Measurements from ENCODE around the gene RTN4RL1. TPM values are rescaled to one million over a fixed set of nuclear protein-coding genes. Genes with fewer than 3 reads are reported as not detected.

RTN4RL1 gene
- total RNA-seq, 1 donor from 2014 or later, result 3.7 TPM

DNA sequence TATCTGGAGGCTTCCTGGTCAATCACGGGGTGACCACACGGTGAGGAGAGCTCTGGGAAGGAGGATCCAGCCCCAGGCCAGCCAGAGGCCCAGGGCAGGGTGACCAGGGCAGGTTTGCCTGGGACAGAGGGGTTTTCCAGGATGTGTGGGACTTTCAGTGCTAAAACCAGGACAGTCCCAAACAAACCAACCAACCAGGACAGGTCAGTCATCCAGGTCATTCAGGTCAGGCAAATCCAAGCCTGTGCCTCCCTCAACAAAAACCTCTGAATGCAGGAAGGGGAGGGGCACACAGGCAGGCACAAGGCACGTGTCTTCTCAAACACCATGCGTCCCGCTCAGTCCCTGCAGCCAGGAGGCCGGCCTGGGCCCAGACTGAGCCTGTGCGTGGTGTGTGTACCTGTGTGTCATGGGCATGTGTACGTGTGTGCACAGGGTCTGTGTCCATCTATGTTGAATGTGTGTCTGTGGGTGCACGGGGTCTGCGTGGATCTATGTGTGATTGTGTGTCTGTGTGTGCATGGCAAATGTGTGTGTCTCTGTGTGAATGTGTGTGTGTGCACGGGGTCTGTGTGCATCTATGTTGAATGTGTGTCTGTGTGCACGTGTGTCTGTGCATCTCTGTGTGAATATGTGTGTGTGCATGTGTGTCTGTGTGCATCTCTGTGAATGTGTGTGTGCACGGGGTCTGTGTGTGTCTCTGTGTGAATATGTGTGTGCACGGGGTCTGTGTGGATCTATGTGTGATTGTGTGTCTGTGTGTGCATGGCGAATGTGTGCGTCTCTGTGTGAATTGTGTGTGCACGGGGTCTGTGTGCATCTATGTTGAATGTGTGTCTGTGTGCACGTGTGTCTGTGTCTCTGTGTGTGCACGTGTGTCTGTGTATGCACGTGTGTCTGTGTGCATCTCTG lies 78.9 kb downstream of the RTN4RL1 start:
- no peaks in the 10 kb centered on the region for H3K9me3 ChIP-seq

DNA sequence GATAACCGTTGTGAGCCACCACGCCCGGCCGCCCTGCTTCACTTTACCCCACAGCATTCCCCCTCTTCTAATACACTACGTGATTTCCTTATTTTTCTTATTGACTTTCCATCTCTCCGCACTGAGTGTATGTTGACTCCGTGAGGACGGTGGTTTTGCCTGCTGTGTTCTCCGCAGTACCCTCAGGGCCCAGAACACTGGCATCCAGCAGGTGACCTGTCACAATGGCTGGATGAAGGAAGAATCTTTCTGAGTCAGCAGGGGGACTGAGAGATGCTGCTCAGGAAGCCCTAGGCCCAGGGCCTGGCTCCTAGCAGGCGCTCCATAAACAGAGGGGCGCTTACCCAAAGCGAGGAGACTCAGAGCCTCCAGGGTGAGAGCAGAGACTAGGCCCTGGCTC lies 79.5 kb downstream of the RTN4RL1 start:
- intact Hi-C loops (cut with DNase I), result no loop called here
- no peak overlapping the region for H3K27ac ChIP-seq

More for the DNA sequence above, 78.9 kb downstream of the RTN4RL1 start:
- TF ChIP-seq POLR2A (IDR thresholded peaks at IDR 0.05) (no peak), POLR2AphosphoS5 (IDR thresholded peaks at IDR 0.05; ENCODE audit: insufficient read depth in 1 of 2, low read depth in 1 of 2) (no peak)
- TF ChIP-seq, protein P1, sequence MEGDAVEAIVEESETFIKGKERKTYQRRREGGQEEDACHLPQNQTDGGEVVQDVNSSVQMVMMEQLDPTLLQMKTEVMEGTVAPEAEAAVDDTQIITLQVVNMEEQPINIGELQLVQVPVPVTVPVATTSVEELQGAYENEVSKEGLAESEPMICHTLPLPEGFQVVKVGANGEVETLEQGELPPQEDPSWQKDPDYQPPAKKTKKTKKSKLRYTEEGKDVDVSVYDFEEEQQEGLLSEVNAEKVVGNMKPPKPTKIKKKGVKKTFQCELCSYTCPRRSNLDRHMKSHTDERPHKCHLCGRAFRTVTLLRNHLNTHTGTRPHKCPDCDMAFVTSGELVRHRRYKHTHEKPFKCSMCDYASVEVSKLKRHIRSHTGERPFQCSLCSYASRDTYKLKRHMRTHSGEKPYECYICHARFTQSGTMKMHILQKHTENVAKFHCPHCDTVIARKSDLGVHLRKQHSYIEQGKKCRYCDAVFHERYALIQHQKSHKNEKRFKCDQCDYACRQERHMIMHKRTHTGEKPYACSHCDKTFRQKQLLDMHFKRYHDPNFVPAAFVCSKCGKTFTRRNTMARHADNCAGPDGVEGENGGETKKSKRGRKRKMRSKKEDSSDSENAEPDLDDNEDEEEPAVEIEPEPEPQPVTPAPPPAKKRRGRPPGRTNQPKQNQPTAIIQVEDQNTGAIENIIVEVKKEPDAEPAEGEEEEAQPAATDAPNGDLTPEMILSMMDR (IDR thresholded peaks at IDR 0.05), result no peak
- no peak overlapping the region for H3K4me3 ChIP-seq
- intact Hi-C loops (cut with DNase I), result no loop called here
- no peak for DNase-seq (ENCODE audit: extremely low spot score in 2 of 2)
- H3K27ac ChIP-seq, result no peak overlapping the region
- H3K4me1 ChIP-seq, result no peaks in the 10 kb centered on the region
- no peaks in the 10 kb centered on the region for H3K27me3 ChIP-seq
- no peaks in the 10 kb centered on the region for H3K36me3 ChIP-seq

DNA sequence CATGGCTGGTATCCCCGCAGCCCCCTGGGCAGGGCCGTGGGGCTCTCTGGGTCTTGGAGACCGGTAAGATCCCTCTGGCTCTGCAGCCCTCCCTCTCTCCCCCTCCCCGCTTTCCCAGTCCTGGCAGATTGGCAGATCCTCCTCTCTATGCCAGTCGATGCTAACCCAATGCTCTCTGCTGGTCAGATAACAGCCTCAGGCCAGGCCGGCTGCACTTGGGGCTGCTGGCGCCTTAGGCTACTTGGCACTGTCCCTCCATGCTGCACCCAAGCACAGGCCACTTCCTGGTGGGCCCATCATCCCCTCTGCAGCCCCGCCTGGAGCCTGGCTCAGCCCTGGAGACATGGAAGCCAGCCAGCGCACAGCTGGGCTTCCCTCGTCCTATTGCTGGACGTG lies 81.7 kb downstream of the RTN4RL1 start:
- TF ChIP-seq, protein P1 (IDR thresholded peaks at IDR 0.05), result no peak
- TF ChIP-seq POLR2A (IDR thresholded peaks at IDR 0.05) (no peak), POLR2AphosphoS5 (IDR thresholded peaks at IDR 0.05; ENCODE audit: insufficient read depth in 1 of 2, low read depth in 1 of 2) (no peak)
- peaks cover 14% of the 10 kb centered on the region for H3K4me1 ChIP-seq
- no peak for DNase-seq (ENCODE audit: extremely low spot score in 2 of 2)
- no peak overlapping the region for H3K27ac ChIP-seq
- intact Hi-C loops (cut with DNase I), result no loop called here
- no peaks in the 10 kb centered on the region for H3K36me3 ChIP-seq
- no peaks in the 10 kb centered on the region for H3K9me3 ChIP-seq
- H3K27me3 ChIP-seq, result no peaks in the 10 kb centered on the region
- H3K4me3 ChIP-seq, result no peak overlapping the region

More for the DNA sequence above, 79.5 kb downstream of the RTN4RL1 start:
- Histone ChIP-seq H3K27me3 (no peaks in the 10 kb centered on the region), H3K4me1 (peaks cover 2% of the 10 kb centered on the region), H3K9me3 (no peaks in the 10 kb centered on the region), H3K4me3 (no peak overlapping the region), H3K36me3 (no peaks in the 10 kb centered on the region)
- no peak for TF ChIP-seq POLR2A (IDR thresholded peaks at IDR 0.05)
- TF ChIP-seq, protein P1 (IDR thresholded peaks at IDR 0.05), result no peak
- no peak for TF ChIP-seq POLR2AphosphoS5 (IDR thresholded peaks at IDR 0.05; ENCODE audit: insufficient read depth in 1 of 2, low read depth in 1 of 2)
- no peak for DNase-seq (ENCODE audit: extremely low spot score in 2 of 2)

DNA sequence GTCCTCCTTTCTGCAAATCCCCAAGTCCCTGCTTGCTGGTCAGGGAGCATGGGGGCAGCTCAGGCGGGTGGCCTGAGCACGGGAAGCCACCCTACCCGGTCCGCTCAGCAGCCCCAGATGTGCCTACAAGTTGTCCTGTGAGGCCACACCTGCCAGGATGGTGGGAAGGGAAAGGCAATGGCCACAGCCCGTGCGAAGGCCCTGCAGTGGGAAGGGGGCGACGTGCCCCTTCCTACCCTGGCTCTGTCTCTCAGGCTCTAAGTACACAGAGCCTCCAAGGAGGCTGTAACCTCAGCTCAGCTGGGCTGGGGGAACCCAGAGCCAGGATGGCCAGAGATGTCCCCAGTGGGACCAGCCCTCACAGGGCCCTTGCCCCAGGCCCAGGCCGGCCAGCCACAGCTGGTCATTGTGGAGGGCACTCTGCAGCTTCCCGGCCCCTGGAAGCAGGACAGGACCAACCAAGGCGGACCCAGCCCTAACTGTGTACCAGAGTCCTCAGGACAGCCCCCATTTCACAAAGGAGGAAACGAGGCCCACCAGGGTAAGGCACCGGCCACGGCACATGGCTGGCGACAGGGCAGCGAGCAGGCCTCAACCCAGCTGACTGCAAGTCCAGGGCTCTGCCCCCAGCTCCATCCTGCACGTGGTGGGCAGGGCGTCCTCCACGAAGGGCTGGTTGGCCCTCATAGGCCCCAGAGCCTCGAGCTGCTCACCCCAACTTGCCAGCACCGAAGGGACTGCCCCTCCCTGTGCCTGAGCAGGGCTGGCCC lies 82.3 kb downstream of the RTN4RL1 start:
- no peaks in the 10 kb centered on the region for H3K36me3 ChIP-seq
- peaks cover 14% of the 10 kb centered on the region for H3K4me1 ChIP-seq
- no peaks in the 10 kb centered on the region for H3K27me3 ChIP-seq
- intact Hi-C loops (cut with DNase I), result no loop called here
- H3K9me3 ChIP-seq, result no peaks in the 10 kb centered on the region
- TF ChIP-seq POLR2A (IDR thresholded peaks at IDR 0.05) (no peak), POLR2AphosphoS5 (IDR thresholded peaks at IDR 0.05; ENCODE audit: insufficient read depth in 1 of 2, low read depth in 1 of 2) (no peak)
- TF ChIP-seq, protein P1 (IDR thresholded peaks at IDR 0.05), result no peak
- H3K4me3 ChIP-seq, result no peak overlapping the region
- no peak overlapping the region for H3K27ac ChIP-seq
- no peak for DNase-seq (ENCODE audit: extremely low spot score in 2 of 2)

Data from vagina (tissue), 2 donors.